Activated gamma-delta T cell treated with anti-CD3 and anti-CD28 coated beads, Interleukin-2, amount 50 U/mL, for 16 hours (primary cell): ENCODE results near the gene C15orf61.
A peak's percentile ranks its signal among the peaks of the same experiment; 100 is the strongest.

Source experiments
- DNase-seq: peaks from one replicate; pipeline ENCODE4 v3.0.0-alpha.2; 2020; ENCODE audit warnings: low read depth

C15orf61 gene

DNA sequence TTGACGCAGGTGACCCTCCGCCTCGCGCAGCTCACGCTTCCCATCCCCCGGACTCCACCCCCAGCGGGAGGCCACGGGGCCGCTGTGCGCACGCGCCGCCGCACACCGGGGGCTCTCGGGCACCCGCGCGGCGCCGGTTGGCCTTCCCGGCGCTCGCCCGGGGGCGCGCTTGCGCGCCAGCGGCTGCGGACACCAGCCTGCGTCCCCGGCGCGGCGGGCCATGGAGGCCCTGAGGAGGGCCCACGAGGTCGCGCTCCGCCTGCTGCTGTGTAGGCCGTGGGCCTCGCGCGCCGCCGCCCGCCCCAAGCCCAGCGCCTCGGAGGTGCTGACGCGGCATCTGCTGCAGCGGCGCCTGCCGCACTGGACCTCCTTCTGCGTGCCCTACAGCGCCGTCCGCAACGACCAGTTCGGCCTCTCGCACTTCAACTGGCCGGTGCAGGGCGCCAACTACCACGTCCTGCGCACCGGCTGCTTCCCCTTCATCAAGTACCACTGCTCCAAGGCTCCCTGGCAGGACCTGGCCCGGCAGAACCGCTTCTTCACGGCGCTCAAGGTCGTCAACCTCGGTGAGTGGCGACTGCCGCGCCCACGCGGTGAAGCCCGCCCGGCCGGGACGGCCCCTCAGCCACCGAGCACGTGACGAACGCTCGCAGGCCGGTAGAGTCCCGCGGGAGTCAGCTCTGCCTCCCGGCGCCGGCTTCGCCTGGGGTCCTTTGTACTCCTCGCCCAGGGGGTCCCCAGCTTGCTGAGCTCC is at the start of gene C15orf61:
Gene C15orf61, plus strand, starts transcription at position 103 of the 754 bp plus-strand sequence. Its CDS starts 118 bp downstream, at position 221.
- peak; percentile 69 for DNase-seq

GRCh38 chr15:67472957-67473356 is 48.0 kb upstream of the C15orf61 start:
- no peak for DNase-seq

GRCh38 chr15:67474405-67475110 is 46.4 kb upstream of the C15orf61 start:
- DNase-seq, result no peak

GRCh38 chr15:67479781-67480505 is 41.0 kb upstream of the C15orf61 start:
- no peak for DNase-seq

DNA sequence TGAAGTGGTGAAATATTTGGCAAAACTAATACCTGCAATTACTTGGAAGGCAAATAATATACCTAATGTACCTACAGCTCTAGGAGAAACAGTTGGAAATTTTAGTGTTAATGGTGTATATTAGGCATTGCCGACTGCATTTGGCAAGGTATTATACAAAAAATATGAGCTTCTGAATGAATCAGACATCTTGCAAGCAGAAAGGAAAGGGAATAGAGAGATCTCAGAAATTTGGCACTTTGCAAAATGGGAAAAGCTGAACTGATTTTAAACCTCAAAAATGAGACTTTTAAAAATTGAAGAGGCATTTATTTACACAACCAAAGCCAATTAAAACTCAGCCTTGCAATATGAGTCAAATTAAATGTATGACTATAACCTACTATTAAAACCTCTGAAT is 40.2 kb upstream of the C15orf61 start:
- DNase-seq, result no peak

- DNase-seq, result no peak
These were observed 39.3 kb upstream of the C15orf61 start for GRCh38 chr15:67481680-67482079.

- DNase-seq, result no peak
These were observed 25.3 kb upstream of the C15orf61 start for GRCh38 chr15:67495585-67495984.

DNA sequence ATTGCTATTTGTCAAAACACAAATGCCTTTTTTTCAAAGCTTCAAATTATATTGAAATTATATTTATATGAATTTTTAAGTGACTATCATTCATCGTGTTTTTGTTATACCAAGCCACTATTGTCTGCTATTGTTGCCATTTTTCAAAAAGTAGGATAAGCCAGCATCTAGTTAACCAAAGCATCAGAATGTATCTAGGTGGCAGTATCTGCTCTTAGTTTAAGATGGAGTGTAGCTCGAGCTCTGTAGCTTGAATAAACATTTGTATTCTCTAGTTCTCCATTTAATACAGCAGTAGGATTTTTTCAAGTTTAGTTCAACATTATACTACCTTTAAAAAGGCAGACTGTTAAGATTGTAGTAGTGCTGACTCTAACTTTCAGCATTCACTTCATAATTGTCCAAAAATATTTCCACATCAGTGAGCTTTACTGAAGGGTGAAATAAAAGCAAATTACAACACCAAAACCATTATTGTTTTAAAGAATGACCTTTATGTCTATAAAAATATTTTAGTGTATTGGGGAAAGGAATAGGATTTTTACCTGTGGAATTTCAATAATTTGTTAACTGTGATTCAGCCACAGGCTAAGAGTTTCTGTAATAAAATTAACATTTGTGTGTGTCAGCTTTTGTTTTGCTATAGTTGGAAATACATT is 19.6 kb upstream of the C15orf61 start:
- no peak for DNase-seq

DNA sequence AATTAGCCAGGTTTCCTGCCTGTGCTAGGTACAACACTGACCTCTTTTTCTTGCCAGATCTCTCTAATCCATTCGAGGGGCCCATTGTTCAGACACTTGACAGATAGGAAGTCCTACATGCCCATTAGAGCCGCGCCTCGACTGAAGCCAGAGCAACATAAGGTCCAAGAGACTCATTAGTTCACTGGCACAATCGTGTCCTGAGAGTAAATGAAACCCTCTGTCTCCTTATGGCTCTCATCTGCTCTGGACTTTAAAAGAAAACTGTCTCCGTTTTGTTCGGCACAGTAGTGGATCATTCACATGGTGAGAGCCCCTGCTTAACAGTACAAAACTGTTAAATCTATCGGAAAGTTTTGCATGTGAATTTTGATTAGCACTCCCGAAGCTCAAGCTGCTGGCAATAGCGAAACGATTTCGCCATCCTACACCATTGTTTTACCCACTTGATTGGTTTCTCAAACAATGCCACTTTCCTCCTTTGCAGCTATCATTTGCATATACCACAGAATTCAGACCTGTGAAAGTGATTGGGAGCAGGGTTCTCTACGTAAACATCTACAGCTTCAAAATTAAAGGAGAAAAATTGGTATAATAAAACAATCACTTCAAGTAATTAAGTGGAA is 19.0 kb upstream of the C15orf61 start:
- DNase-seq, result no peak

DNA sequence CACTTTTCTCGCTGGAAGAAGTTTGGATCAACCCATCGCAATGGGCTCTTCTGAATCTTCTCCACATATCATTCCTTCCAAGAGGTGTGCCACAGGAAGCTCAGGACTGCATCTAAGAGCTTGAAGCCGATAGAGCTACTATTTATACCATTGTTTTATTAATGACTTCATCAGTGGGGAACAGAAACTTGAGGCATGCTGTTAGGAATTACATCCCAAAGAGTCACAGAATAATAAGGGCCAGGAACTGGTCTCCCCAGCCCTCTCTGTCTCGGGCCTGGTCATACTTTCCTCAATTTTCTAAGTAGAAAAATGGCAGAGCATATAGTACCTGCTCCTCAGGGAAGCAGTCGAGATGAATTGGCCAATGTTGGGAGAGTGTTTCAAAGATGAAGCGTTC is 16.9 kb upstream of the C15orf61 start:
- DNase-seq, result no peak

- no peak for DNase-seq
These were observed 16.1 kb upstream of the C15orf61 start for GRCh38 chr15:67504796-67505195.

DNA sequence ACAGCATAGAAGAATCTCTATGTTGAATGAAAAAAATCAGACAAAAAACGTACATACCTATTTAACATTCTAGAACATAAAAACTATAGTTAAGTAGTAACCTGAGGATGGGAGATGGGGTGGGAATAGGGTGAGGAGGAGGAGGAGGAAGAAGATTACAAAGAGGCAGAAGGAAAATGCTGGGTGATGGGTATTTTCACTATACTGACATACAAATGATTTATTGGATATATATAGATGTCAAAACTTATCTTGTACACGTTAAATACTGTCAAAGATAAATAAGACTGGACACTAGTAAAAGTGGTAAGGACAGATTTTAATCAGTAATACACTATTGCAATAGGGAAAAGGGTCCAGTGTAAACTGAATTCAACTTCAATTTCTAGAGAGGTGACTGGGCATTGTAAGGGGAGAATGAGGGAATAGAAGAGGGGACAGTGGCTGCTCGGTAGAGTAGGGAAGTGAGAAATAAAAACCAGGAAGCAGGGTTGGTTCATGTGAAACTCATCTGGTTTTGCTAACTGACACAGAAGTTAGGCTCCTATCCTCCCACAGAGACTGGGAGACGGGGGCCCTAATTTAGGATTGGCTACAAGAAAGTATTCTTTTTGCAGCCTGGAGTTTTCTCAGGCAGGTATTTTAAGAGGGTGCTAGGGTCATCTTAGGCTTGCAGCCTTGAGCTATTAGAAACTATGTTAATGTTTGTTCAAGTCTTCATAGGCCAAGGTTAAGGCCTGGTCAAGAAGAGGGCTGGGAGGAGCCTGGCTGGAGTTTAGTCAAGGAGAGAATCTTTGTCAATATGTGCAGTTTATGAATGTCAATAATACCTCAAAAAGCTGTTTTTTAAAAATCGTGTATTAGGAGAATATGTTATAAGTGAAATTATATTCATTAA is 15.0 kb upstream of the C15orf61 start:
- no peak for DNase-seq

DNA sequence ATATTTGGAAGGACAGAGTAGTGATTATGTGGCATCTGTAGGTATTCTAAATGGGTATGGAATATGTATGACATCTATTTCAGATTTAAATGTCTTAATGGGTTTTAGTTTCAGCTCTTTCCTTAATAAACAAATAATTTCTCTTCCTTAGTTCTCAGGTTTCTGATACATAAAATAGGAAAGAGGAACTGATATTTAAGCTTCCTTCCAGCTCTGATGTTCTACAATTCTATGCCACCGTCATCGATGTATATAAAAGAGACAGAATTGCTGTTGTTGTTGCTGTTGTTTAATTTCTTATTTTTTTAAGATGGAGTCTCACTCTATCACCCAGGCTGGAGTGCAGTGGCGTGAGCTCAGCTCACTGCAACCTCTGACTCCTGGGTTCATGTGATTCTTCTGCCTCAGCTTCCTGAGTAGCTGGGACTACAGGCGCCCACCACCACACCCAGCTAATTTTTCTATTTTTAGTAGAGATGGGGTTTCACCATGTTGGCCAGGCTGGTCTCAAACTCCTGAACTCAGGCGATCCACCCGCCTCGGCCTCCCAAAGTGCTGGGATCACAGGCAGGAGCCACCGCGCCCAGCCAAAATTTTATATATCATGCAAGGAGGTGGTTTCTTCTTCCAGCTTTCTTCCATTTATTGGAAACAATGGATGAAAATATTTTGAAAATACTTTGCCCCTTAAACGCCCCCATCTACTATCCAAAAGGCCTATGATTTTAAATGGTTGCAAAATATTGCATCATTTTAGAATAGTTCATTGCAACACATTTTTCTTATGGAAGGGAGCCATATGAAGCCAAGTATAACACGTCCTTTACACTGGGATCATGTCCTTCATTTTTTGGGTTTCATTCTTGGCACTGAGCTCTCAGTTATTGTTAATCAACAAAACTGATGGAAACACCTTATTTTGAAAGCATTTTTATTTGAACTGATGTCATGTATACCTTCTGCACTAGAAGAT is 13.9 kb upstream of the C15orf61 start:
- DNase-seq, result no peak

- DNase-seq, result no peak
These were observed 12.5 kb upstream of the C15orf61 start for GRCh38 chr15:67508407-67508806.

- no peak for DNase-seq
These were observed 11.0 kb upstream of the C15orf61 start for GRCh38 chr15:67509918-67510317.

- no peak for DNase-seq
These were observed 10.2 kb upstream of the C15orf61 start for GRCh38 chr15:67510597-67511190.

GRCh38 chr15:67511606-67512005 is 9.3 kb upstream of the C15orf61 start:
- DNase-seq, result no peak

DNA sequence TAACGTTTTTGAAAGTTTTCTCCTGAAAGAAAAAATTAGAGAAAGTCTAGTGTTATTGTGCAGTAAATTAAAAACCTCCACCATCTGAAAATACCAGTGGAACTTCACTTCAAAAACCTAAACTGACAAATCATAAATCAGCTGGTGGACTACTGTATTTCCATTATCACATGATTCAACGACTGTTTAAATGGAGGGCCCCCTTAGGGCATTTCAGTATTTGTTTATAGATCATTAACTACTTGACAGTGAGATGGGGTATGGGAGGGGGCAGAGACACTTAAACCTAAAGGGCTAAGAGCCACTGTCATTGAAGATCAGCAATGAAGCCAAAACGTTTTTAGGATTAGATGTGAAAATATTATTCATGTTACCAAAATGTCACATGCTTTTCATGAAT is 8.8 kb upstream of the C15orf61 start:
- DNase-seq, result no peak
